Astrocyte (in vitro differentiated cells and primary cell): Measurements from ENCODE around the gene LRMDA. TPM values are rescaled to one million over a fixed set of nuclear protein-coding genes. Genes with fewer than 3 reads are reported as not detected.

Source experiments
- DNase-seq: peaks from one replicate; pipeline ENCODE4 v3.0.0-alpha.2; 2010; ENCODE audit warnings: low read depth
- FAIRE-seq: peaks from 2 replicates; lab custom pipeline; 2011; peaks lifted over from hg19 to GRCh38; lab: Jason Lieb, UNC
- H2AFZ ChIP-seq: 2 replicates; pipeline ENCODE4 v1.6.0; 2012; ENCODE audit warnings: low read depth, low read length, inconsistent platforms
- H3K27ac ChIP-seq: 2 replicates; pipeline ENCODE4 v1.5.1; 2011; ENCODE audit warnings: low read depth, low read length, inconsistent platforms
- H3K27me3 ChIP-seq: 2 replicates; pipeline ENCODE4 v1.6.0; 2011; ENCODE audit warnings: low read length, inconsistent platforms; ENCODE audit not compliant: insufficient read depth
- H3K36me3 ChIP-seq: 2 replicates; pipeline ENCODE4 v1.5.1; 2011; ENCODE audit warnings: low read length, inconsistent platforms; ENCODE audit not compliant: insufficient read depth
- H3K4me1 ChIP-seq: 2 replicates; pipeline ENCODE4 v1.5.1; 2011; ENCODE audit warnings: low read length, inconsistent platforms; ENCODE audit not compliant: insufficient read depth
- H3K4me2 ChIP-seq: 2 replicates; pipeline ENCODE4 v1.6.0; 2012; ENCODE audit warnings: low read length, inconsistent platforms
- H3K4me3 ChIP-seq: 2 replicates; pipeline ENCODE4 v1.5.1; 2011; ENCODE audit warnings: low read depth, mild to moderate bottlenecking, low read length, inconsistent platforms; ENCODE audit not compliant: insufficient read depth
- H3K79me2 ChIP-seq: 2 replicates; pipeline ENCODE4 v1.6.0; 2012; ENCODE audit warnings: mild to moderate bottlenecking, low read length, inconsistent platforms; ENCODE audit not compliant: insufficient read depth
- H3K9ac ChIP-seq: 2 replicates; pipeline ENCODE4 v1.6.0; 2012; ENCODE audit warnings: mild to moderate bottlenecking, low read length, inconsistent platforms
- H3K9me3 ChIP-seq: 2 replicates; pipeline ENCODE4 v1.5.1; 2012; ENCODE audit warnings: low read depth, mild to moderate bottlenecking, low read length, inconsistent platforms; ENCODE audit not compliant: insufficient read depth
- H4K20me1 ChIP-seq: 2 replicates; pipeline ENCODE4 v1.6.0; 2012; ENCODE audit warnings: low read length, inconsistent platforms; ENCODE audit not compliant: insufficient read depth
- H3K27ac Mint-ChIP-seq: one replicate; pipeline ENCODE4 v1.8.0; 2021; ENCODE audit warnings: mild to moderate bottlenecking, mixed read lengths; ENCODE audit not compliant: unreplicated experiment
- H3K27me3 Mint-ChIP-seq: one replicate; pipeline ENCODE4 v1.8.0; 2021; ENCODE audit warnings: low read depth, mixed read lengths; ENCODE audit not compliant: unreplicated experiment
- H3K36me3 Mint-ChIP-seq: one replicate; pipeline ENCODE4 v1.8.0; 2021; ENCODE audit warnings: low read depth, mixed read lengths; ENCODE audit not compliant: unreplicated experiment
- H3K4me1 Mint-ChIP-seq: one replicate; pipeline ENCODE4 v1.8.0; 2021; ENCODE audit warnings: low read depth, mixed read lengths; ENCODE audit not compliant: unreplicated experiment
- H3K4me3 Mint-ChIP-seq: one replicate; pipeline ENCODE4 v1.8.0; 2021; ENCODE audit warnings: mild to moderate bottlenecking, moderate library complexity, mixed read lengths; ENCODE audit not compliant: unreplicated experiment
- H3K9me3 Mint-ChIP-seq: one replicate; pipeline ENCODE4 v1.8.0; 2021; ENCODE audit warnings: mild to moderate bottlenecking, mixed read lengths; ENCODE audit not compliant: unreplicated experiment
- EZH2 ChIP-seq: IDR thresholded peaks from 2 replicates; pipeline ENCODE4 v1.6.1; 2012; ENCODE audit warnings: mild to moderate bottlenecking, low read length, inconsistent platforms; ENCODE audit not compliant: insufficient read depth
- total RNA-seq: library from RNA; stranded (reverse); gene quantifications from 2 replicates; pipeline ENCODE4 v1.2.1, GENCODE V29; 2021
- TF ChIP-seq, protein P1 (sequence below): IDR thresholded peaks from 2 replicates; pipeline ENCODE4 v1.5.1; 2011; ENCODE audit warnings: low read depth, mild to moderate bottlenecking, inconsistent platforms, low read length, moderate library complexity; ENCODE audit not compliant: insufficient read depth

Gene LRMDA
- total RNA-seq, 1 donor from 2014 or later = 2.7 TPM

DNA sequence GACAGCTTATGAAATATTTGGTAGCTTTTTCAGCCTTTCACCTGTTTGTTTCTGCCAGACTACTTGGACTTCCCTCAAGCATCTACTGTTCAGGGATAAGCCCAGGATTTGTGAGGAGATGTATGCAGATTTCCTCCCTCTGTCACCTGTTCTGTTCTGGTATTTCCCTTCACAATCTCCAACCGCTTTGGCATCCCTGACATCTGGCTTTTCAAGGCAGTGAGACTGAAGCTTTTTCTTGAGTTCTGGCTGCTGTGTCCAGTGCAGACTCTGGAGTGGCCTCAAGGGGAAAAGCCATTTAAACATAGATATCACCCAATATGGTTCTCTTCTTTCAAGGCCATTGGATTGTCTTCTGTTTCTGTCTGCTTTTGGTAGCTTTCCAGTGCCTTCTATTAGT, 369.7 kb downstream of the LRMDA start:
- Histone ChIP-seq H3K27ac (no peak overlapping the region), H3K4me2 (no peak overlapping the region), H3K4me3 (no peak overlapping the region), H4K20me1 (no peaks in the 10 kb centered on the region), H3K4me1 (no peaks in the 10 kb centered on the region), H3K9ac (no peak overlapping the region), H3K36me3 (no peaks in the 10 kb centered on the region), H3K9me3 (no peaks in the 10 kb centered on the region), H3K27me3 (no peaks in the 10 kb centered on the region), H2AFZ (no peak overlapping the region), H3K79me2 (no peaks in the 10 kb centered on the region)
- peaks cover 2% of the 10 kb centered on the region for H3K9me3 Mint-ChIP-seq
- TF ChIP-seq, protein P1, sequence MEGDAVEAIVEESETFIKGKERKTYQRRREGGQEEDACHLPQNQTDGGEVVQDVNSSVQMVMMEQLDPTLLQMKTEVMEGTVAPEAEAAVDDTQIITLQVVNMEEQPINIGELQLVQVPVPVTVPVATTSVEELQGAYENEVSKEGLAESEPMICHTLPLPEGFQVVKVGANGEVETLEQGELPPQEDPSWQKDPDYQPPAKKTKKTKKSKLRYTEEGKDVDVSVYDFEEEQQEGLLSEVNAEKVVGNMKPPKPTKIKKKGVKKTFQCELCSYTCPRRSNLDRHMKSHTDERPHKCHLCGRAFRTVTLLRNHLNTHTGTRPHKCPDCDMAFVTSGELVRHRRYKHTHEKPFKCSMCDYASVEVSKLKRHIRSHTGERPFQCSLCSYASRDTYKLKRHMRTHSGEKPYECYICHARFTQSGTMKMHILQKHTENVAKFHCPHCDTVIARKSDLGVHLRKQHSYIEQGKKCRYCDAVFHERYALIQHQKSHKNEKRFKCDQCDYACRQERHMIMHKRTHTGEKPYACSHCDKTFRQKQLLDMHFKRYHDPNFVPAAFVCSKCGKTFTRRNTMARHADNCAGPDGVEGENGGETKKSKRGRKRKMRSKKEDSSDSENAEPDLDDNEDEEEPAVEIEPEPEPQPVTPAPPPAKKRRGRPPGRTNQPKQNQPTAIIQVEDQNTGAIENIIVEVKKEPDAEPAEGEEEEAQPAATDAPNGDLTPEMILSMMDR = no peak
- no peak for TF ChIP-seq EZH2
- H3K27ac Mint-ChIP-seq = no peak overlapping the region
- H3K4me3 Mint-ChIP-seq = no peak overlapping the region
- no peaks in the 10 kb centered on the region for H3K36me3 Mint-ChIP-seq
- FAIRE-seq (no peak), DNase-seq (no peak)
- H3K27me3 Mint-ChIP-seq = peaks cover 14% of the 10 kb centered on the region
- no peaks in the 10 kb centered on the region for H3K4me1 Mint-ChIP-seq

GRCh38 chr10:75801661-75802060, 370.2 kb downstream of the LRMDA start:
- H3K4me2 ChIP-seq = no peak overlapping the region
- Mint-ChIP-seq H3K27ac (no peak overlapping the region), H3K27me3 (peaks cover 14% of the 10 kb centered on the region), H3K36me3 (no peaks in the 10 kb centered on the region), H3K4me1 (no peaks in the 10 kb centered on the region), H3K4me3 (no peak overlapping the region), H3K9me3 (peaks cover 2% of the 10 kb centered on the region)
- H3K9ac ChIP-seq = no peak overlapping the region
- H3K27ac ChIP-seq = no peak overlapping the region
- no peaks in the 10 kb centered on the region for H3K27me3 ChIP-seq
- H3K9me3 ChIP-seq = no peaks in the 10 kb centered on the region
- no peaks in the 10 kb centered on the region for H3K36me3 ChIP-seq
- H4K20me1 ChIP-seq = no peaks in the 10 kb centered on the region
- FAIRE-seq (no peak), DNase-seq (no peak)
- no peak overlapping the region for H2AFZ ChIP-seq
- TF ChIP-seq EZH2 = no peak
- TF ChIP-seq, protein P1 = no peak
- H3K4me3 ChIP-seq = no peak overlapping the region
- no peaks in the 10 kb centered on the region for H3K4me1 ChIP-seq
- no peaks in the 10 kb centered on the region for H3K79me2 ChIP-seq

- no peak overlapping the region for H3K4me3 Mint-ChIP-seq
- no peak overlapping the region for H3K4me2 ChIP-seq
- FAIRE-seq (no peak), DNase-seq (no peak)
- H3K27me3 Mint-ChIP-seq = peaks cover 18% of the 10 kb centered on the region
- no peak overlapping the region for H3K4me3 ChIP-seq
- H3K36me3 Mint-ChIP-seq = no peaks in the 10 kb centered on the region
- H3K79me2 ChIP-seq = no peaks in the 10 kb centered on the region
- no peak for TF ChIP-seq EZH2
- TF ChIP-seq, protein P1 = no peak
- H3K36me3 ChIP-seq = no peaks in the 10 kb centered on the region
- no peaks in the 10 kb centered on the region for H4K20me1 ChIP-seq
- no peaks in the 10 kb centered on the region for H3K4me1 ChIP-seq
- no peak overlapping the region for H3K9ac ChIP-seq
- no peak overlapping the region for H3K27ac Mint-ChIP-seq
- no peak overlapping the region for H2AFZ ChIP-seq
- H3K9me3 Mint-ChIP-seq = peaks cover 2% of the 10 kb centered on the region
- H3K27ac ChIP-seq = no peak overlapping the region
- no peaks in the 10 kb centered on the region for H3K9me3 ChIP-seq
- no peaks in the 10 kb centered on the region for H3K4me1 Mint-ChIP-seq
- H3K27me3 ChIP-seq = peaks cover 5% of the 10 kb centered on the region
These were observed 371.7 kb downstream of the LRMDA start for GRCh38 chr10:75803121-75803520.
